ENCODE results near the gene CTSV. TPM values are rescaled to one million over a fixed set of nuclear protein-coding genes. Genes with fewer than 3 reads are reported as not detected.

The CTSV gene
- polyA plus RNA-seq, 1 experiment = 0.32 TPM

Other genes starting within 250 kb of the CTSV start
- 0.96 and 1.3 TPM in 2 replicates for gene ZNF782, start 184.6 kb downstream of the CTSV start, polyA plus RNA-seq (2011; rRNA removed)
- not detected in 2 replicates for gene NUTM2G, start 110.3 kb downstream of the CTSV start, polyA plus RNA-seq (2011; rRNA removed)

Data from BJ (cell line).